Endodermal cell (in vitro differentiated cells): ENCODE data around the gene AGTR1. TPM values are rescaled to one million over a fixed set of nuclear protein-coding genes. Genes with fewer than 3 reads are reported as not detected.

Source experiments
- DNase-seq: peaks from one replicate; pipeline ENCODE4 v3.0.0-alpha.2; 2017
- H3K27ac ChIP-seq: 2 replicates; pipeline ENCODE4 v1.5.1; 2013; ENCODE audit warnings: mild to moderate bottlenecking, low read depth, low read length, moderate library complexity
- H3K27me3 ChIP-seq: 2 replicates; pipeline ENCODE4 v1.6.1; 2013; ENCODE audit warnings: mild to moderate bottlenecking, low read length, moderate library complexity; ENCODE audit not compliant: insufficient read depth, control insufficient read depth, poor library complexity, severe bottlenecking
- H3K36me3 ChIP-seq: 2 replicates; pipeline ENCODE4 v1.7.0; 2013; ENCODE audit warnings: mild to moderate bottlenecking, low read length, moderate library complexity; ENCODE audit not compliant: control insufficient read depth, insufficient read depth
- H3K4me1 ChIP-seq: one replicate; pipeline ENCODE4 v1.7.0; 2013; ENCODE audit warnings: low read length; ENCODE audit not compliant: control insufficient read depth, insufficient read depth
- H3K4me3 ChIP-seq: 2 replicates; pipeline ENCODE4 v1.5.1; 2013; ENCODE audit warnings: mild to moderate bottlenecking, low read length, moderate library complexity
- H3K9ac ChIP-seq: 2 replicates; pipeline ENCODE4 v1.6.1; 2013; ENCODE audit warnings: mild to moderate bottlenecking, low read length, moderate library complexity; ENCODE audit not compliant: poor library complexity, severe bottlenecking; ENCODE audit errors: extremely low read depth
- H3K9me3 ChIP-seq: 2 replicates; pipeline ENCODE4 v1.6.1; 2013; ENCODE audit warnings: mild to moderate bottlenecking, low read length, moderate library complexity; ENCODE audit not compliant: control insufficient read depth
- H3K27ac Mint-ChIP-seq: 2 replicates; pipeline ENCODE4 v1.8.0; 2020; ENCODE audit warnings: mixed read lengths
- H3K27me3 Mint-ChIP-seq: 2 replicates; pipeline ENCODE4 v1.8.0; 2021; ENCODE audit warnings: mild to moderate bottlenecking, mixed read lengths; ENCODE audit not compliant: insufficient read depth
- H3K36me3 Mint-ChIP-seq: 2 replicates; pipeline ENCODE4 v1.8.0; 2020; ENCODE audit warnings: low read depth, mixed read lengths
- H3K4me1 Mint-ChIP-seq: 2 replicates; pipeline ENCODE4 v1.8.0; 2020; ENCODE audit warnings: mixed read lengths
- H3K4me3 Mint-ChIP-seq: 2 replicates; pipeline ENCODE4 v1.8.0; 2020; ENCODE audit warnings: mild to moderate bottlenecking, moderate library complexity, mixed read lengths
- H3K9me3 Mint-ChIP-seq: 2 replicates; pipeline ENCODE4 v1.8.0; 2020; ENCODE audit warnings: mild to moderate bottlenecking, mixed read lengths
- CTCF ChIP-seq: fragments of 200-600 bp; sonication (generic); conservative IDR thresholded peaks from 2 replicates; pipeline ENCODE4 v1.5.0; 2021; ENCODE audit warnings: antibody characterized with exemption, mild to moderate bottlenecking
- WGBS, 2 experiments: methylation state at CpG; one replicate each; pipeline versions ENCODE4 v1.1.5 to v1.1.7; 2013; ENCODE audit warnings: missing lambda C conversion rate in 2 of 2, mixed read lengths in 1 of 2; ENCODE audit not compliant: insufficient coverage in 1 of 2, insufficient read length in 1 of 2; 5-methylcytosine and 5-hydroxymethylcytosine counted together
- total RNA-seq, 2 donors: library from RNA; stranded (reverse); fragmentation: NEBNext Ultra II Directional in 1 of 2; extraction: Animal tissue kit (Norgen Biotek cat#: 25700) in 1 of 2; gene quantifications; 2 replicates in 1 of 2; 3 replicates in 1 of 2; pipeline ENCODE4 v1.2.1, GENCODE V29; 2021

Gene AGTR1
- total RNA-seq, 2 donors from 2014 or later = 0.15 TPM; not detected in 1

GRCh38 chr3:148707601-148708380 is 10.1 kb downstream of the AGTR1 start:
- DNase-seq = no peak
- no peak for TF ChIP-seq CTCF
- H3K9ac ChIP-seq = no peak overlapping the region
- H3K4me1 Mint-ChIP-seq = no peaks in the 10 kb centered on the region
- no peak overlapping the region for H3K27ac ChIP-seq
- no peaks in the 10 kb centered on the region for H3K9me3 Mint-ChIP-seq
- no peak overlapping the region for H3K4me3 ChIP-seq
- WGBS, 2 experiments = 89% methylated on average over 3 of the region's 5 CpGs; no CpG with 5 or more reads in 1 of the 2 experiments
- H3K36me3 Mint-ChIP-seq = no peaks in the 10 kb centered on the region
- H3K4me3 Mint-ChIP-seq = no peak overlapping the region
- H3K27ac Mint-ChIP-seq = no peak overlapping the region
- no peaks in the 10 kb centered on the region for H3K27me3 ChIP-seq
- no peaks in the 10 kb centered on the region for H3K9me3 ChIP-seq
- H3K36me3 ChIP-seq = no peaks in the 10 kb centered on the region
- H3K27me3 Mint-ChIP-seq = no peaks in the 10 kb centered on the region
- H3K4me1 ChIP-seq = no peaks in the 10 kb centered on the region

- Mint-ChIP-seq H3K9me3 (no peaks in the 10 kb centered on the region), H3K4me1 (no peaks in the 10 kb centered on the region), H3K36me3 (no peaks in the 10 kb centered on the region), H3K4me3 (no peak overlapping the region), H3K27me3 (no peaks in the 10 kb centered on the region), H3K27ac (no peak overlapping the region)
- Histone ChIP-seq H3K9ac (no peak overlapping the region), H3K27me3 (no peaks in the 10 kb centered on the region), H3K9me3 (no peaks in the 10 kb centered on the region), H3K36me3 (no peaks in the 10 kb centered on the region), H3K27ac (no peak overlapping the region), H3K4me1 (no peaks in the 10 kb centered on the region), H3K4me3 (no peak overlapping the region)
- no peak for DNase-seq
- 65 to 74% methylated on average over 3 to 5 of the region's 5 CpGs for whole genome bisulfite sequencing, 2 experiments
- no peak for TF ChIP-seq CTCF
These were observed 10.7 kb downstream of the AGTR1 start for GRCh38 chr3:148708409-148708808.

GRCh38 chr3:148709560-148710253 is 12.0 kb downstream of the AGTR1 start:
- no peak overlapping the region for H3K4me3 ChIP-seq
- H3K9me3 ChIP-seq = no peaks in the 10 kb centered on the region
- H3K9ac ChIP-seq = no peak overlapping the region
- no peaks in the 10 kb centered on the region for H3K27me3 ChIP-seq
- no peak overlapping the region for H3K27ac ChIP-seq
- TF ChIP-seq CTCF = no peak
- Mint-ChIP-seq H3K36me3 (no peaks in the 10 kb centered on the region), H3K27ac (no peak overlapping the region), H3K9me3 (no peaks in the 10 kb centered on the region), H3K27me3 (no peaks in the 10 kb centered on the region), H3K4me3 (no peak overlapping the region), H3K4me1 (no peaks in the 10 kb centered on the region)
- WGBS, 2 experiments = 89% methylated on average over 2 of the region's 2 CpGs; no CpG with 5 or more reads in 1 of the 2 experiments
- H3K4me1 ChIP-seq = no peaks in the 10 kb centered on the region
- H3K36me3 ChIP-seq = no peaks in the 10 kb centered on the region
- no peak for DNase-seq
